GM12872 (cell line): ENCODE results near the gene B4GALNT3.

Experiments used
- CTCF ChIP-seq: IDR thresholded peaks from 3 replicates; pipeline ENCODE4 v1.5.1; 2011; ENCODE audit warnings: low read depth, mild to moderate bottlenecking, low read length, moderate library complexity; ENCODE audit not compliant: insufficient read depth

B4GALNT3 gene

DNA sequence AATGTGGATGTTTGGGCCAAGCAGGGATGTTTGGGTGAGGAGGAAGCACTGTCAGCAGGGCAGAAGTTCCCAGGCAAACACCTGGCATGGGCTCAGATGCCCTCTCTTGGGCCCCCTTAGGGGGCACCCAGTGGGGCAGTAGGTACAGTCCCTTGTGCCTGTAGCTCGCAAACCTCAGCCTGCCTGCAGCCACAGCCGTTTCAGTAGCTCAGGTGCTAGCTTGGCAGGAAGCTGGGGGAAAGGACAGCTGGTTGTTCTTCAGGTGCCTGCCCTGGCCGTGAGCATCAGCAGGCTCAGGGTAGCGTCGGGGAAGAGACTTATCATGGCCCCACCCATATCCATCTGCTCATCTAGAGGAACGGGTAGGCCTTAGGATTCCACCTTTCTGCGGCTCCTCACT, 67.5 kb downstream of the B4GALNT3 start:
- TF ChIP-seq CTCF: no peak

- no peak for TF ChIP-seq CTCF
Observed at GRCh38 chr12:527729-528128, 68.0 kb downstream of the B4GALNT3 start.

- no peak for TF ChIP-seq CTCF
Observed at GRCh38 chr12:530308-530707, 70.6 kb downstream of the B4GALNT3 start.

DNA sequence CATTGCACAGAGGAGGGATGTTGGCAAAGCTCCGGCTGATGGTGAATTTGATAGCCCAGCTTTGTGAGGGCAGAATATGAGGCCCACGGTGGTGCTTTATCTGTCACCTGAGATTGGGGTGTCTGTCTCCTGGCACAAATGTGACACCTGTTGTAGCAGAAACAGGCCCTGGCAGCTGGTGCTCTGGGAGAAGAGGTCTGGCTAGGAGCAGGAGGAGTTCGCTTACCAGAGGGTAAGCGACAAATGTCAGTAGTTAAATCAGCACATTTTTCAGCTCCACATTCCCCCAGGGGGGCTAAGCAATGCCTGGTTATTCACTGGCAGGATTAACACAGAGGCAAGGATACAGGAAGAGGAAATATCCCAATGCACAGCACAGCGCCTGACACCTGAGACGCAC, 71.1 kb downstream of the B4GALNT3 start:
- TF ChIP-seq CTCF: no peak

- TF ChIP-seq CTCF: no peak
Observed at GRCh38 chr12:531951-532585, 72.3 kb downstream of the B4GALNT3 start.

DNA sequence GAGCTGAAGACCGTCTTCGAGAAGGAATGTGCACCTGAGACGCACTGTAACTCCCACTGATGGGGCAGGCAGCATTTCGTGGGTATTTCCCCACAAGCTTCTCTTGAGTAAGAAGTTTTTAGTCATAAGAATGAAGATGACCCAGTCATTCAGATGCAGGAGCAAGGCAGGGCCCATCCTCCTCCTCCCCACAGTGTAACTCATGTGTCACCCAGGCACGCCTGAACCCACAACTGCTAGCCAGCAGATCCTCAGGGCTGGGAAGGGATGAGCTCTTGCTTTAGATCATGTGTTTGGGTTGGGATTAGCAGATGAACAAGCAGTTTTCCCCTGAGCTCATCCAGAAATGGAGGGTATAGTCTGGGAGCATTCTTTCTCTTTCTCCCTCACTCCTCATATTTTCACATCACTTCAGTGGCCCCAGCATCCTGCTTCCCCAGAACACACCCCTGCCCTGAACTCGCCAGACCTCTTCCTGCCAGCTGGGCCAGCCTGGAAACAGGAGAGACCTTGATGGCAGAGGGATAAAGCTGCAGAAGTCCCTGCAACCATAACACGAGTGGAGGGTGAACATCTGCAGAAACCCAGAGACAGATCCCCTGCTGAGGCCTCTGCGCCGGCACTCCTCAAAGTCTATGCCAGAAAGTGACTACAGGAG, 73.3 kb downstream of the B4GALNT3 start:
- no peak for TF ChIP-seq CTCF

DNA sequence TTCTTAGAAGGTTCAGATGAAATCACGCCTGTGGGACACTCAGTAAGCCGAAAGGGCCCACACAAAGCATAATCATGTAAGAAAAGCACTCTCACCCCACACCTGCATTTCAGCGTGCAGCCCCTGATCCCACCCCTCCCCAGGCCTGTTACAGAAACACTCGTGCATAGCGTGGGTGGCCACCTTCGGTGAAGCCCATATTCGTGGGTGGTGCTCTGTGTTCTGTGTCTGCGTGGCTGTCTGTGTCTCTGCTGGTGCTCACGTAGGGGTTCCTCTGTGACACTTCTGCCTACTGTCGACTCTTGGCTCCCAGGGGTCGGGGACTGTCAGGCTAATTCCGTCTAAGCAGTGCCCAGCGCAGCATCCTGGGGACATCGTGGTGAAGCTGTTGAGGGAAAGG, 74.0 kb downstream of the B4GALNT3 start:
- TF ChIP-seq CTCF: no peak
